ENCODE data around the gene TMEM59L. TPM values are rescaled to one million over a fixed set of nuclear protein-coding genes. Genes with fewer than 3 reads are reported as not detected.

TMEM59L gene
- 1 to 10 TPM; 1.9 to 3.3 TPM for total RNA-seq
- long read RNA-seq, transcript TMEM59L-201 (8 exons, 1,613 nt), result major isoform, 7 of 8 reads
- long read RNA-seq, partial matches to known transcripts, result 0 of 8 reads
- long read RNA-seq, other reads (novel, unspliced or antisense), result 1 of 8 reads

DNA sequence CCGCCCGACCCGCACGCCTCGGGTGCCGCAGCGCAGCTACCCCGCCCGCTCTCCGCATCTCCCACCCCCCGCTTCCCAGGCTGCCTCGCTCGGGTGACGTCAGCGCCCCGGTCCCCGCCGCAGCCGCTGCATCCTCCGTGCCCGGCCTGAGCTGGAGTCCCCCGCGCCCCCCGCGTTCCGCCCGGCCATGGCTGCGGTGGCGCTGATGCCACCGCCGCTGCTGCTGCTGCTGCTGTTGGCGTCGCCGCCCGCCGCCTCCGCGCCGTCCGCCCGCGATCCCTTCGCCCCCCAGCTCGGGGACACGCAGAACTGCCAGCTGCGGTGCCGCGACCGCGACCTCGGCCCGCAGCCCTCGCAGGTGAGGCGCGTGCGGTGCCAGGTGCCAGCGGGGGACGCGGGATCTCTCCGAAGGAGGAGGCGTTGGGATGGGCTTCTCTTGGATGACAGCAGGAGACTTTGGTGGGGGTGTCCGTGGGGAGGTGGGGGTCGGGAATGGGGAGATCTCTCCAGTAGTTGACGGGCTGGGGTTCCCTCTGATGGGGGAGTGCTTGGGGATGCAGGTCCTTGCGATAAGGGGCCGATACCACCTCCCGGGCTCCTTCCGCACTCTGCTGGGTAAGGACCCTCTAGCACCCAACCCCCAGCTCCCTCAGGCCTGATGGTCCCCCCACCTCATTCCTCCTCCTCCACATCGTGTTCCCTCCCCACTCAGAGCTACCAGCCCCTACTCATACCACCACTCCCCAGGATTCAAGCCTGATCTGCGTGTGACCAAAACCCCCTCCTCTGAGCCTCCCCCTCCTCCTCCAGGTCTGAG, at the start of gene TMEM59L:
Gene TMEM59L (plus strand): TSS at position 99 of the 817 bp plus-strand sequence. CDS start 89 bp downstream, at position 188.
- intact Hi-C loops (cut with DNase I), result no loop called here
- DNase-seq (no peak), ATAC-seq (peak; percentile 55 to 60)

DNA sequence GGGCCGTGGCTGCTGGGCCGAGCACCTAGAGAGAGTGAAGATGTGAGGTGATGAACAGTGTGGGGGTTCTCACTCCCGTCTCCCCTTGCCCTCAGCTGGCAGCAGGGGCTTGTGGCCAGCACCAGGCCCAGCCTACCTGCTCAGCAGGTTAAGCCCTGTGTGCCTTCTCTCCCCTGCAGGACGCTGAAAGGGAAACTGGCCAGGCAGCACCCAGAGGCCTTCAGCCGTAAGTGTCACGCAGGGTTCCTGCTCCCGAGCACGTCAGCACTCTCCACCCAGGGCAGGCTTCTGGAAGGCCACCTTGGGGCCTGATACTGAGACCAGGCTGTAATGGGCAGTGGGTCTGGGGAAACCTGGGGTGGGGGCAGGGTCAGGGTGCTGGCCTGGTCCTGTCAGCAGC, 45.7 kb upstream of the TMEM59L start:
- no peak for ATAC-seq
- intact Hi-C loops (cut with DNase I), result loop anchor here in 1 of 2 donors (10.0 kb wide), 1 partner anchor 102 kb away; no protein-coding TSS in a partner anchor
- no peak for DNase-seq

DNA sequence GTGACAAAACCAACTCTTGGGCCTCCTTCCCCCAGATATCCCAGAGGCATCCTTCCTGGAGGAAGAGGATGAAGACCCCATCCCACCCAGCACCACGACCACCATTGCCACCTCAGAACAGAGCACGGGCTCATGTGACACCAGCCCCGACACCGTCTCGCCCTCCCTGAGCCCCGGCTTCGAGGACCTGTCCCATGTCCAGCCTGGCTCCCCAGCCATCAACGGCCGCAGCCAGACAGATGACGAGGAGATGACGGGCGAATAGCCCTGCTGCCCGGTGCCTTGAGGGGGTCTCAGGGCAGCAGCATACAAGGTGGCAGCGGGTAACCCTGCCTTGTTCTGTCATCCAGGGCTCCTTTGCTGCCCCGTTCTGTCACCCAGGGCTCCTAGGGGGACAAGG, 44.3 kb upstream of the TMEM59L start:
- DNase-seq (no peak), ATAC-seq (no peak)
- intact Hi-C loops (cut with DNase I), result loop anchor here in 1 of 2 donors (10.0 kb wide), 1 partner anchor 104 kb away; no protein-coding TSS in a partner anchor

DNA sequence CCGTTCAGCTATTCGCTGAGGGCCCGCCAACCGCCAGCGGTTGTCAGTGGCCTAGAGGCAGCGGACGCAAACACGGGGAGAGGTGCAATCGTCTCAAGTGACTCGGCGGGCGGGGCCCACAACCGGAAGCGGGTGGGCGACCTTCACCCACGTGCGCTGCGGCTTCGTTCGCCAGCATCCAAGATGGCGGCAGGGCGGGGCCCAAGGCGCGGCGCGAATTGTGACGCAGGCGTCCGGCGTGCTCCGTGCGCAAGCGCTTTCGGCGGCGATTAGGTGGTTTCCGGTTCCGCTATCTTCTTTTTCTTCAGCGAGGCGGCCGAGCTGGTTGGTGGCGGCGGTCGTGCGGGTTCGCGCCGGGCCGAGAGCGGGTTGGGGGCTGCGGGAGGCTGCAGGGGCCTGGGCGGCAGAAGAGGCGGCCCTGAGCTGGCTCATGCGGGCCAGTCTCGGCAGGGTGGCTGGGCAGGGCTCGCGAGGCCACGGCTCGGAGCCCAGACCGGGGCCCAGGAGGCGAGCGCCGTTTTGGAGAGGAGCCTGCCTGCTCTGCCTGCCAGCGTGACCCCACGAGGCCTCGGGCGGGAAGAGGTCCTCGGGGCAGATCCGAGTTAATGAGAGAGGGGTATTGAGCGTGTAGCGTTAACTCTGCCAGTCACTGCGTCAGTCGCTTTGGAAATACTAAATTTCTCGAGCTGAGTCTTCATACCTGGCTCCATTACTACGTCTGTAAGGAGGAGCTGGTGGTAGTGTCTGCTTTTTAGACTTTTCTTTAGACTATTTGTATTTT, 40.9 kb upstream of the TMEM59L start, which contains the start of gene UBA52:
Gene UBA52 (plus strand): TSS at position 294 of the 781 bp plus-strand sequence. CDS start 1,444 bp downstream, outside the sequence.
- peak; percentile 96 to 99 for ATAC-seq
- peak; percentile 98 for DNase-seq
- intact Hi-C loops (cut with DNase I), result loop anchor here in 1 of 2 donors (5.0 kb wide), 1 partner anchor 114 kb away; no protein-coding TSS in a partner anchor

DNA sequence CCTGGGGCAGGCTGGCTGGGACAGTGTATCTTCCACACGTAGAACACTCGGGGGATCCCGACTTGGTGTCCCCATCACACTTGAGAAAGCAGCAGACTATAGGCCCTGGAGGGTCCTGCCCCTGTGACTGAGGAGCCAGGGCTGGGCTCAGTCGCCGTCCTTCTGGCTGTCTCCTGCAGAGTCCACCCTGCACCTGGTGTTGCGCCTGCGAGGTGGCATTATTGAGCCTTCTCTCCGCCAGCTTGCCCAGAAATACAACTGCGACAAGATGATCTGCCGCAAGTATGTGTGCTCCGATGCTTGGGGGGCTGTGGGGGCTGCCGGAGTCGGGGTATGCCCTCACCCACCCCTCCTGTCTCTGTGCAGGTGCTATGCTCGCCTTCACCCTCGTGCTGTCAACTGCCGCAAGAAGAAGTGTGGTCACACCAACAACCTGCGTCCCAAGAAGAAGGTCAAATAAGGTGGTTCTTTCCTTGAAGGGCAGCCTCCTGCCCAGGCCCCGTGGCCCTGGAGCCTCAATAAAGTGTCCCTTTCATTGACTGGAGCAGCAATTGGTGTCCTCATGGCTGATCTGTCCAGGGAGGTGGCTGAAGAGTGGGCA, 37.9 kb upstream of the TMEM59L start:
- intact Hi-C loops (cut with DNase I), result loop anchor here in 1 of 2 donors (5.0 kb wide), 1 partner anchor 117 kb away; no protein-coding TSS in a partner anchor
- ATAC-seq (no peak), DNase-seq (no peak)

DNA sequence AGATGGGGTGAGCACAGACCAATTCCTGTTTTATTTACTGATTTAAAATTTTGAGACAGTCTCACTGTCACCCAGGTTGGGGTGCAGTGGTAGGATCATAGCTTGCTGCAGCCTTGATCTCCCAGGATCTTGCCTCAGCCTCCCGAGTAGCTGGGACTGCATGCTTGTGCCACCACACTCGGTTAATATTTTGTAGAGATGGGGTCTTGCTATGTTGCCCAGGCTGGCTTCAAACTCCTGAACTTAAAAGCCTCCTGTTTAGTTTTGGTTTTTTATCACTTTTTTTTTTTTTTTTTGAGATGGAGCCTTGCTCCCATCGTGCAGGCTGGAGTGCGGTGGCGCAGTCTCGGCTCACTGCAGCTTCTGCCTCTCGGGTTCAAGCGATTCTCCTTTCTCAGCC, 36.3 kb upstream of the TMEM59L start:
- ATAC-seq (no peak), DNase-seq (no peak)
- intact Hi-C loops (cut with DNase I), result no loop called here

DNA sequence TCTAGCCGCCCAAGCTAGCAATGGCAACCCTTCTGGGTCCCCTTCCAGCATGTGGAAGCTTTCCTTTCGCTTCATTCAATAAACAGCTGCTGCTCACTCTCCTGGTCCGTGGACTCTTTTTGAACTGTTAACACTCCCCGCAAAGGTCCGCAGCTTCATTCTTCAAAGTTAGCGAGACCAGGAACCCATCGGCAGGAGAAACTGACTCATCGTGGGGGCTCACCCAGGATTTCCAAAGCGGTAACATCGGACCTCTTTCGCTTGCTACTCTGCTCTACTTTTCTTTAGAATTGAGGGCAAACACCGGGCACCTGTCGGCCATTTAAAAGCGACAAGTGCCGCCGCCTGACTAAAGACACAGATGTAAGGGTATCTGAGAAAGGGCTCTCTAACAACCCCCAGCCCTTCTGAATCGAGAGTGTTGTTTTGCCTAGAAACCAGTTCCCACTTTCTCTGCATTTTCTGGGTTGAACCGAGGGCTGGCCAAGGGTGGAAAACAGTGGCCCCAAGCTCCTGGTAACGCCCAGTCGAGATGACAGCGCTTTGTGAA, 35.2 kb upstream of the TMEM59L start:
- DNase-seq (no peak), ATAC-seq (no peak)
- intact Hi-C loops (cut with DNase I), result no loop called here

DNA sequence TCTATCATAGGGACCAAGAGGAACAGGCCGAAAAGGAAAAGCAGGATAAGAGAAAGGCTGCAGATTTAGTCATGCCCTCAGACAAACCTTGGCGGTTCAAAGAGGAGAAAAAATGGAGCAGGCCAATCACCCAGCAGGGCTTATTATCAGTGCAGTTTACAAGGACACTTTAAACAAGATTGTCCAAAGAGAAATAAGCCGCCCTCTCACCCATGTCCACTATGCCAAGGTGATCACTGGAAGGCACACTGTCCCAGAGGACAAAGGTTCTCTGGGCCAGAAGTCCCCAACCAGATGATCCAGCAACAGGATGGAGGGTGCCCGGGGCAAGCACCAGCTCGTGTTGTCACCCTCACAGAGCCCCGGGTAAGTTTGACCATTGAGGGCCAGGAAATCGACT, 32.4 kb upstream of the TMEM59L start:
- intact Hi-C loops (cut with DNase I), result no loop called here
- no peak for ATAC-seq
- no peak for DNase-seq

DNA sequence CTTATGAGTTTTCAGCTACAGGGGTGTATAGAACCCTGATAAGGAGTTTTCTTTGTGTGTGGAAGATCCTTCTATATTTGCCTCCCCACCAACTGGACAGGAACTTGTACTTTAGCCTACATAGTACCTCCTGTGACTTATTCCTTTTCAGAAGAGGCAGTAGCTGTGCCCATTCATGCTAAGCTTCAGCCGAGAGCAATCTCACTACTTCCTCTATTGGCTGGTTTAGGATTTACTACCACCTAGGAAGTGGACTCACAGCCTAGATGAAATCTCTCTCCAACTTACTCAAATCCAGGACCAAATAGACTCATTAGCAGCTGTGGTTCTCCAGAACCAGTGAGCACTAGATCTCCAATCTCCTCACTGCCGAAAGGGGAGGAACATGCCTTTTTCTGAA, 26.4 kb upstream of the TMEM59L start:
- intact Hi-C loops (cut with DNase I), result no loop called here
- ATAC-seq (no peak), DNase-seq (no peak)

DNA sequence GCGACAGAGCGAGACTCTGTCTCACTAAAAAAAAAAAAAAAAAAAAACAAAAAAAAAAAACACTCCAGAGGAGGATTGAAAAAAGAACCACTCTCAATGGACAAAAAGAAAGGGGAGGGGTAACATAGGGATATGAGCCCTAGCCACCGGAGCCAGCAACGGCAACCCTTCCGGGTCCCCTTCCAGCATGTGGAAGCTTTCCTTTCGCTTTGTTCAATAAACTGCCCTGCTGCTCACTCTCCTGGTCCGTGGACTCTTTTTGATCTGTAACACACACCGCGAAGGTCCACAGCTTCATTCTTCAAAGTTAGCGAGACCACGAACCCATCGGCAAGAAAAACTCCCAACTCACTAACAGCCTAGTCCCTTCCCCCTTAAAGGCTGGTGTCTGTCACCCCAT, 25.1 kb upstream of the TMEM59L start:
- intact Hi-C loops (cut with DNase I), result no loop called here
- no peak for DNase-seq
- no peak for ATAC-seq

DNA sequence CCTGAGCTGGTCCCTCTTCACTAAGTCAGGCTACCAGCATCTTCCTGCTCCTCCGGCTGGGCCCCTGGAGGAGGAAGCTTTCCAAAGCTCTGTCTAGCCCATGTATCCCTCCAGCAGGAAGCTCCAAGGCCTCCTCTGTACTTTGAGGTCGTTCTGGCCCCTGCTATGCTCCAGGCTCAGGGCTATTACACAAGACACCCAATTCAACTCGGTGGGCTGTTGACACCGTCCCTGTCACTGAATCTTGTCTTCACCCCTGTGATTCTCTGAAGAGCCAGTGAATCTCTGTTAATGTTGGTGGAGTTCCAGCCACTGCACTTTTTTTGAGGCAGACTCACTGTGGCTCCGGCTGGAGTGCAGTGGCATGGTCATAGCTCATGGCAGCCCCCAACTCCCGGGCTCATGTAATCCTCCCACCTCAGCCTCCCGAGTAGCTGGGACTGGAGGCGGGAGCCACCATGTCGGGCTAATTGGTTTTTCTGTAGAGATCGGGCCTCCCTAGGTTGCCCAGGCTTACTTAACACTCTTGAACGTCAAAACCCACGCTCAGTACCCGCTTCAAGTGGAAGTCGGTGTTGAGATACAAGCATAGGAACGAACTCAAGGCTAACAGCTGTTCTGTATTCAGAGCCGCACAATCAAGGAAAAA, 24.6 kb upstream of the TMEM59L start:
- no peak for ATAC-seq
- intact Hi-C loops (cut with DNase I), result no loop called here
- DNase-seq, result no peak

DNA sequence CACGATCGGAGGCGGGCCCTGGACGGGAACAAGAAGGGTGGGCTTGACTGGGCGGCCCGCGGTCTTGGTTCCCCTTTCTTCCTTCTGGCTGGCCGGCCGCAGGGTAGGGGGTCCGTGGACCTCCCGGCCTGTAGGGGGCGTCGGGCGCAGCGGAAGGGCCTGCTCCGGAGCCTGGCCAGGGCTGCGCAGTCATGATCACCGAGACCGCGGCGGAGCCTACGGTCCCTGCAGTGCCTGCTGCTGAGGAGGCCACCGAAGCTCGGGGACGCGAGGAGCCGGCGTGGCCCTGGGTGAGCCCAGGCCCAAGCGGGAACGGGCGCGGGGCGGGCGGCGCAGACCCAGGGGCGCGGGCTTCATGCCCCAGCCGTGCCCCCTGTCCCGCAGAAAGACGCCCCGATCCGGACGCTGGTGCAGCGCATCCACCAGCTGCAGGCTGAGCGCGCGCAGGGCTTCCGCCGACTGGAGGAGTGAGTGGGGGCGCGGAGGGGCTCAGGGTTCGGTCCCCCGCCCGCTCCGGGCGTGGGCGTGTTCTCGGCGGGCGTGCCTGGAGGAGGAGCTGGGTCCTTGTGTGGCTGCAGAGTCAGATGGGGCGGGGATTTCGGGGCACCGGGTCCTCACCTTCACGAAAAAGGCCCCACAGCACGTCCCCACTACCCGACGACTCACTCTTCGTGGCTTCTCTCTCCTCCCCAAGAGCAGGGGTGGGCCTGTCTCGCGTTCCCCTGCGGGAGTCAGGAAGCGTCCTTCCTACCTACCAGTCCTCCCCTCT, 23.9 kb upstream of the TMEM59L start, which contains the start of gene REX1BD:
Gene REX1BD (plus strand): TSS at position 188 of the 769 bp plus-strand sequence. CDS start 4 bp downstream, at position 192.
- ATAC-seq, result peak; percentile 91 to 93
- intact Hi-C loops (cut with DNase I), result no loop called here
- DNase-seq, result peak; percentile 91

DNA sequence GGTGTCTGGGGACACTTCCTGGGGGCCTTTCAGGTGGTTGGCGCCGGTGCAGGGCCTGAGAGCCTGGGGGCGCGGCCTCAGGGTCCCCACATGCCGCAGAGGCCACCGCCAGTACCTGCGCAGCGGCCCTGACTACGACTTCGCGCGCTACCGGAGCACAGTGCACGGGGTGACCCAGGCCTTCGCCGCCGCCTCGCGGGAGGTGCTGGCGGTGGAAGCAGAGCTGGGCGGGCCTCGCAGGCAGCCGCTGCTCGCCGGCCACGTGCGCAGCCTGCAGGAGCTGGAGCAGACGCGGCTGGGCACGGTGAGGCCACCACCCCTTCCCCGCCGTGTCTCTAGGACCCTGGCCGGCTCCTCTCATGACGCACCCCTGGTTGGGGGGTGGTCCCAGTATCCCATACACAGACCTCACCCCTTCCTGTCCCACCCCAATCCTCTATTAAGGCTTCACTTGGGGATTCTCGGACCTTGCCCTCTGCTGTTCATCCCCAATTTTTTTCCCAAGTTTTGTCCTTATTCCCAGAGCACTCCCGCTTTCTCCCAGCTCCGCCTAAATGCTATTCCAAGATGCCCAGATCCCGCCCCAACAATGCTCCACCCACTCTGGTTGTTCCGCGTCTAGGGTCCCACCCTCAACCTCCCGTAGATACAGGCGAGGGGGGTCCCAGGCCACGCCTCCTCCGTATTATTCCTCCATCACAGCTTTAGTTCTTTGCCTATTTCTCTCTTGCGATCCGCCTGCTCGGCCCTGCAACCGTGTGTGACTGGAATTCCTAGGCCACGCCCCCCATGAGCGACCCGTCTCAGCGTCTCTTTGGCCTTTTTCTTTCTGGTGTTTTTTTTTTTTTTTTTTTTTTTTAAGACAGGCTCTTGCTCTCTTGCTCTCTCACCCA, 23.0 kb upstream of the TMEM59L start:
- intact Hi-C loops (cut with DNase I), result loop anchor here (5.0 kb wide), 3 partner anchors 83 to 258 kb away; no protein-coding TSS in a partner anchor
- ATAC-seq (peak; percentile 71 to 72), DNase-seq (peak; percentile 77)

DNA sequence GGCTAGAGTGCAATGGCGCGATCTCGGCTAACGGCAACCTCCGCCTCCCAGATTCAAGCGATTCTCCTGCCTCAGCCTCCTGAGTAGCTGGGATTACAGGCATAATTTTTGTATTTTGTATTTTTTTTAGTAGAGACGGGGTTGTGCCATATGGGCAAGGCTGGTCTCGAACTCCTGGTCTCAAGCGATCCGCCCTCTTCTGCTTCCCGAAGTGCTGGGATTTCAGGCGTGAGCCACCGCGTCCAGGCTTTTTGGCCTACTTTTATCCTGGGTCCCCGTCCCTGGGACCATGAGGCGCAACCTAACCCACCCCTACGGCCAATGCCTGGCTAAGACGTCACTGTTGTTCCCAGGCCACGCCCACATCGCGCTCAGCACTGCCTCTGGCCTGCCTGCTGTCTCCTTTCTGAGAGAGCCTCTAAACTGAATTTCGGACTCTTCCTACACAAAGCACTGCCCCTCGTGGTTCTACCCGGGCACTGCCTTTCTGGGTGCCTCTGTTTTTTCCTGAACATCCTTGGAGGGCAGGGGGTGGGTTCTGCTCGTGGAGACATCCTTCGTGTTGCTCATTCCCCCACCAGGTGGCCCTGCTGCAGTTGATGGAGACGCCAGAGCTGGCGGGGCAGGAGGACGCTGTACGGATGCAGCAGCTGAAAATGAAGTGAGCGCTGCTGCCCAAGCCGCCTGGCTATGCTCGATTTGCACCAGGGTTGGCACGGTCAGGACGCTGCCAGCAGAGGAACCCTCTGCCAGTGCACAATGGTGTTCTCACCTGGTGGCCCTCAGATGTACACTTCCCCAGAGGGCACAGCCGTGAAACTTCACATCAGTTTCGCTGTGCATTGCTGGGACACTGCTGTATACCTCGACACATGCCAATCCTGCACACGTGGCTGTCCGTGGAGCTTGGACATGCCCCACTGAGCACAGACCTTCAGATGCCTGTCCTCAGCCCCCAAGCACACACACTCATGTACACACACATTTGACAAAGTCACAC, 22.1 kb upstream of the TMEM59L start:
- DNase-seq (no peak), ATAC-seq (no peak)
- intact Hi-C loops (cut with DNase I), result loop anchor here (5.0 kb wide), 3 partner anchors 82 to 257 kb away; no protein-coding TSS in a partner anchor

DNA sequence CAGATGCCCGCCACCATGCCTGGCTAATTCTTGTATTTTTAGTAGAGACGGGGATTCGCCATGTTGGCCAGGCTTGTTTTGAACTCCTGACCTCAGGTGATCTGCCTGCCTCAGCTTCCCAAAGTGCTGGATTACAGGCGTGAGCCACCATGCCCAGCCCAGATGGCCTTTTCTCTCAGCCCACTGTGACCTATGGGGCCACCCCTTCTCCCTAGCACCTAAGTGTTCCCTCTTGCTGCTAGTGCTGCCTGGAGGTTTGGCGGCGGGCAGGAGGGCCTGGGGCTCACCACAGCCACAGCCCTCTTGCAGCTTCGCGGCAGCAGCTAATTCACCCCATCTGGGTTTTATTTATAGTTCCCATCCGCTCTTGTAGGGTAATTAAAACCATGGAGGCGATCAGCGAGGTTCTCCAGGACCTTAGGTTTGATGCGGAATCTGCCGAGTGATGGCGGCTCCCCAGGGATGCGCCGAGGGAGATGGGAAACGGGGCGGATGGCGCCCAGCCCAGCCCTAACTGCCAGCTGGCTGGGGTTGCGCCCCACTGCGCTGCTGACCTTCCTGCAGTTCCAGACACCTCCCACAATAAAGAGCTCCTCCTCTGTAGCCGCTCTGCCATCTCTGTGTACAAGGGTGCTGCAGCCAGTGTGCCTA, 20.8 kb upstream of the TMEM59L start:
- intact Hi-C loops (cut with DNase I), result loop anchor here (5.0 kb wide), 3 partner anchors 80 to 255 kb away; no protein-coding TSS in a partner anchor
- DNase-seq (no peak), ATAC-seq (no peak)

All from left cardiac atrium (tissue), 4 donors.